H9 (cell line): ENCODE results near the gene MAPK11. TPM values are rescaled to one million over a fixed set of nuclear protein-coding genes. Genes with fewer than 3 reads are reported as not detected.

ENCODE experiments used
- DNase-seq: peaks from one replicate; pipeline ENCODE4 v3.0.0-alpha.2; 2017
- H2AFZ ChIP-seq: one replicate; pipeline ENCODE4 v1.6.1; 2013; ENCODE audit warnings: mild to moderate bottlenecking, low read length, control low read depth, moderate library complexity
- H2AK5ac ChIP-seq: 2 replicates; pipeline ENCODE4 v1.6.1; 2013; ENCODE audit warnings: low read length, control low read depth, mixed read lengths; ENCODE audit not compliant: insufficient read length
- H2BK120ac ChIP-seq: one replicate; pipeline ENCODE4 v1.6.1; 2013; ENCODE audit warnings: low read depth, mild to moderate bottlenecking, low read length, control low read depth, inconsistent platforms; ENCODE audit not compliant: poor library complexity, severe bottlenecking
- H2BK12ac ChIP-seq: 2 replicates; pipeline ENCODE4 v1.6.1; 2013; ENCODE audit warnings: low read length, control low read depth, mixed read lengths, low read depth; ENCODE audit not compliant: insufficient read length
- H2BK15ac ChIP-seq: 2 replicates; pipeline ENCODE4 v1.6.1; 2013; ENCODE audit warnings: low read depth, low read length, control low read depth
- H2BK20ac ChIP-seq: one replicate; pipeline ENCODE4 v1.6.1; 2013; ENCODE audit warnings: low read depth, mild to moderate bottlenecking, low read length, control low read depth, inconsistent platforms; ENCODE audit not compliant: poor library complexity, severe bottlenecking
- H2BK5ac ChIP-seq: 2 replicates; pipeline ENCODE4 v1.6.1; 2013; ENCODE audit warnings: low read length, control low read depth, mixed read lengths; ENCODE audit not compliant: insufficient read length
- H3K14ac ChIP-seq: 2 replicates; pipeline ENCODE4 v1.6.1; 2013; ENCODE audit warnings: low read length, control low read depth; ENCODE audit not compliant: insufficient read depth
- H3K18ac ChIP-seq: 2 replicates; pipeline ENCODE4 v1.6.1; 2013; ENCODE audit warnings: low read depth, mild to moderate bottlenecking, mixed read lengths, low read length, control low read depth; ENCODE audit not compliant: insufficient read length
- H3K23ac ChIP-seq: 2 replicates; pipeline ENCODE4 v1.6.1; 2013; ENCODE audit warnings: low read length, control low read depth, mixed read lengths, low read depth; ENCODE audit not compliant: insufficient read length
- H3K23me2 ChIP-seq: 2 replicates; pipeline ENCODE4 v1.6.1; 2013; ENCODE audit warnings: low read depth, mild to moderate bottlenecking, mixed read lengths, low read length, control low read depth; ENCODE audit not compliant: insufficient read length, poor library complexity, severe bottlenecking
- H3K27ac ChIP-seq: 2 replicates; pipeline ENCODE4 v1.5.1; 2013; ENCODE audit warnings: low read length, control low read depth, mixed read lengths, low read depth; ENCODE audit not compliant: insufficient read length
- H3K27me3 ChIP-seq: 2 replicates; pipeline ENCODE4 v1.6.1; 2013; ENCODE audit warnings: low read length, control low read depth, inconsistent platforms; ENCODE audit not compliant: insufficient read depth
- H3K4ac ChIP-seq: 2 replicates; pipeline ENCODE4 v1.6.1; 2013; ENCODE audit warnings: low read depth, mild to moderate bottlenecking, control low read depth, inconsistent platforms, low read length, moderate library complexity
- H3K4me1 ChIP-seq: 2 replicates; pipeline ENCODE4 v1.6.1; 2013; ENCODE audit warnings: low read length, control low read depth, inconsistent platforms; ENCODE audit not compliant: insufficient read depth
- H3K4me2 ChIP-seq: 2 replicates; pipeline ENCODE4 v1.6.1; 2013; ENCODE audit warnings: low read length, control low read depth, mixed read lengths; ENCODE audit not compliant: insufficient read length, insufficient read depth
- H3K56ac ChIP-seq: 2 replicates; pipeline ENCODE4 v1.6.1; 2013; ENCODE audit warnings: low read depth, mild to moderate bottlenecking, mixed read lengths, low read length, control low read depth; ENCODE audit not compliant: insufficient read length
- H3K79me1 ChIP-seq: 2 replicates; pipeline ENCODE4 v1.6.1; 2013; ENCODE audit warnings: low read depth, mild to moderate bottlenecking, moderate library complexity, low read length, control low read depth, inconsistent platforms; ENCODE audit not compliant: insufficient read depth, poor library complexity, severe bottlenecking
- H3K79me2 ChIP-seq: 2 replicates; pipeline ENCODE4 v1.6.1; 2013; ENCODE audit warnings: low read length, control low read depth, inconsistent platforms; ENCODE audit not compliant: insufficient read depth
- H3K9ac ChIP-seq: 2 replicates; pipeline ENCODE4 v1.6.1; 2013; ENCODE audit warnings: low read length, control low read depth, mixed read lengths; ENCODE audit not compliant: insufficient read length; ENCODE audit errors: extremely low read depth
- H3K9me3 ChIP-seq: one replicate; pipeline ENCODE4 v1.6.1; 2013; ENCODE audit warnings: low read depth, low read length, inconsistent platforms; ENCODE audit not compliant: control insufficient read depth
- H3T11ph ChIP-seq: one replicate; pipeline ENCODE4 v1.6.1; 2013; ENCODE audit warnings: mild to moderate bottlenecking, low read length, control low read depth, inconsistent platforms
- H4K20me1 ChIP-seq: one replicate; pipeline ENCODE4 v1.6.1; 2013; ENCODE audit not compliant: control insufficient read depth, insufficient read length, insufficient read depth
- H4K5ac ChIP-seq: 2 replicates; pipeline ENCODE4 v1.6.1; 2013; ENCODE audit warnings: low read depth, mild to moderate bottlenecking, mixed read lengths, low read length, control low read depth; ENCODE audit not compliant: insufficient read length
- H4K8ac ChIP-seq: replicated peaks from 2 replicates; pipeline ENCODE4 v1.6.1; 2013; ENCODE audit warnings: low read length, control low read depth, mixed read lengths, low read depth; ENCODE audit not compliant: insufficient read length
- H4K91ac ChIP-seq: 2 replicates; pipeline ENCODE4 v1.6.1; 2013; ENCODE audit warnings: low read depth, mild to moderate bottlenecking, moderate library complexity, mixed read lengths, low read length, control low read depth; ENCODE audit not compliant: insufficient read length
- H3K27ac Mint-ChIP-seq, 3 experiments: 2 replicates in 2 of 3; 3 replicates in 1 of 3; pipeline ENCODE4 v1.8.0; 2020 to 2021; ENCODE audit warnings: mixed read lengths in 3 of 3, mild to moderate bottlenecking in 1 of 3, moderate library complexity in 1 of 3
- H3K27me3 Mint-ChIP-seq: 2 replicates; pipeline ENCODE4 v1.8.0; 2021; ENCODE audit warnings: low read depth, mild to moderate bottlenecking, moderate library complexity, mixed read lengths
- H3K36me3 Mint-ChIP-seq, 3 experiments: 2 replicates in 2 of 3; 3 replicates in 1 of 3; pipeline ENCODE4 v1.8.0; 2020 to 2021; ENCODE audit warnings: low read depth in 3 of 3, mixed read lengths in 3 of 3; ENCODE audit not compliant: insufficient read depth in 1 of 3
- H3K4me1 Mint-ChIP-seq, 2 experiments: 2 replicates each; pipeline ENCODE4 v1.8.0; 2020; ENCODE audit warnings: mixed read lengths in 2 of 2
- H3K4me3 Mint-ChIP-seq, 2 experiments: 2 replicates in 1 of 2; 3 replicates in 1 of 2; pipeline ENCODE4 v1.8.0; 2020 to 2021; ENCODE audit warnings: mild to moderate bottlenecking in 2 of 2, mixed read lengths in 2 of 2, moderate library complexity in 1 of 2
- H3K9me3 Mint-ChIP-seq, 2 experiments: 2 replicates in 1 of 2; 3 replicates in 1 of 2; pipeline ENCODE4 v1.8.0; 2020; ENCODE audit warnings: mild to moderate bottlenecking in 2 of 2, mixed read lengths in 2 of 2, moderate library complexity in 1 of 2
- CTCF ChIP-seq: fragments of 200-600 bp; sonication (generic); conservative IDR thresholded peaks from 3 replicates; pipeline ENCODE4 v1.8.0; 2021; ENCODE audit warnings: antibody characterized with exemption, mild to moderate bottlenecking
- WGBS: extraction: QIAGEN DNeasy Blood & Tissue Kit; methylation state at CpG from one replicate; pipeline ENCODE4 v1.1.7; 2013; ENCODE audit warnings: missing lambda C conversion rate, low lambda C conversion rate, mixed read lengths; ENCODE audit not compliant: insufficient read length; ENCODE audit errors: extremely low coverage; 5-methylcytosine and 5-hydroxymethylcytosine counted together
- total RNA-seq: library from RNA; stranded (reverse); gene quantifications from 2 replicates; pipeline ENCODE4 v1.2.1, GENCODE V29; 2021

MAPK11 gene
- total RNA-seq, 1 experiment from 2014 or later: 1.5 TPM

GRCh38 chr22:50228366-50228765 lies 41.8 kb downstream of the MAPK11 start:
- H3K9me3 ChIP-seq: no peaks in the 10 kb centered on the region
- no peak overlapping the region for H3K27ac ChIP-seq
- no peak overlapping the region for H2BK120ac ChIP-seq
- H2BK5ac ChIP-seq: no peak overlapping the region
- H2BK15ac ChIP-seq: no peak overlapping the region
- no peak overlapping the region for H3K4me2 ChIP-seq
- H3K79me2 ChIP-seq: no peaks in the 10 kb centered on the region
- no peak overlapping the region for H2AK5ac ChIP-seq
- no peak overlapping the region for H4K91ac ChIP-seq
- no peak overlapping the region for H2BK12ac ChIP-seq
- no peak for TF ChIP-seq CTCF
- H3T11ph ChIP-seq: no peak overlapping the region
- no peak overlapping the region for H3K56ac ChIP-seq
- H3K4me3 Mint-ChIP-seq: no peak overlapping the region
- no peaks in the 10 kb centered on the region for H3K4me1 Mint-ChIP-seq
- H3K27me3 Mint-ChIP-seq: no peaks in the 10 kb centered on the region
- no peaks in the 10 kb centered on the region for H3K4me1 ChIP-seq
- H3K23me2 ChIP-seq: no peaks in the 10 kb centered on the region
- no peak overlapping the region for H2AFZ ChIP-seq
- no peak overlapping the region for H2BK20ac ChIP-seq
- H4K20me1 ChIP-seq: no peaks in the 10 kb centered on the region
- H3K23ac ChIP-seq: no peak overlapping the region
- no peak overlapping the region for H3K4ac ChIP-seq
- H3K79me1 ChIP-seq: no peaks in the 10 kb centered on the region
- no peak overlapping the region for H4K8ac ChIP-seq
- H3K18ac ChIP-seq: no peak overlapping the region
- H3K9ac ChIP-seq: no peak overlapping the region
- no peak for DNase-seq
- no peaks in the 10 kb centered on the region for H3K27me3 ChIP-seq
- H4K5ac ChIP-seq: no peak overlapping the region
- no peak overlapping the region for H3K14ac ChIP-seq
- H3K36me3 Mint-ChIP-seq: peaks cover 11 to 32% (median 25%) of the 10 kb centered on the region in 3 experiments
- no CpG with 5 or more reads among the region's 9 CpGs for WGBS
- peaks cover 0 to 2% of the 10 kb centered on the region in 2 experiments; a peak in 1 of 5 replicates for H3K9me3 Mint-ChIP-seq
- H3K27ac Mint-ChIP-seq: peak overlapping the region; percentile 69 to 89 (median 85); a peak in 4 of 7 replicates
